Hepatocyte (in vitro differentiated cells): Measurements from ENCODE around the gene HNRNPLL.

Source experiments
- EZH2 ChIP-seq: fragments of 200-600 bp; sonication (generic); IDR thresholded peaks from 2 replicates; pipeline ENCODE4 v1.6.1; 2016; ENCODE audit warnings: antibody characterized with exemption, mild to moderate bottlenecking, borderline replicate concordance
- EZH2phosphoT487 ChIP-seq: fragments of 200-600 bp; sonication (generic); IDR thresholded peaks from one replicate; pipeline ENCODE4 v1.6.1; 2018; ENCODE audit warnings: antibody characterized with exemption, mild to moderate bottlenecking, low read depth, moderate library complexity; ENCODE audit not compliant: unreplicated experiment, severe bottlenecking
- TF ChIP-seq, protein P1 (sequence below): fragments of 200-600 bp; sonication (generic); IDR thresholded peaks from 2 replicates; pipeline ENCODE4 v1.5.1; 2016; ENCODE audit warnings: antibody characterized with exemption, mild to moderate bottlenecking; ENCODE audit not compliant: poor library complexity

DNA sequence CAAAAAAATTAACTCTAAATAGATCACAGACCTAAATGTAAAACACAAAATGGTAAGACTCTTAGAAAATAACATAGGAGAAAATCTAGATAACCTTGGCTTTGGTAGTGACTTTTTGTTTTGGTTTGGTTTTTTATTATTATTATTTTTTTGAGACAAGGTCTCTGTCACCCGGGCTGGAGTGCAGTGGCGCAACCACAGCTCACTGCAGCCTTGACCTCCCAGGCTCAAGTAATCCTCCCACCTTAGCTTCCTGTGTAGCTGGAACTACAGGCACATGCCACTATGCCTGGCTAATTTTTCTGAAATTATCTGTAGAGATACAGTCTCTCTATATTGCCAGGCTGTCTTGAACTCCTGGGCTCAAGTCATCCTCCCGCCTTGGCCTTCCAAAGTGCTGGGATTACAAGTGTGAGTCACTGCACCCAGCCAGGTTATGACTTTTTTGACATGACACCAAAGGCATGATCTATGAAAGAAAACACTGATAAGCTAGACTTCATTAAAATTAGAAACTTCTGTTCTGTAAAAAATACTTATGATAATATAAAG lies 88.0 kb downstream of the HNRNPLL start:
- TF ChIP-seq, protein P1, sequence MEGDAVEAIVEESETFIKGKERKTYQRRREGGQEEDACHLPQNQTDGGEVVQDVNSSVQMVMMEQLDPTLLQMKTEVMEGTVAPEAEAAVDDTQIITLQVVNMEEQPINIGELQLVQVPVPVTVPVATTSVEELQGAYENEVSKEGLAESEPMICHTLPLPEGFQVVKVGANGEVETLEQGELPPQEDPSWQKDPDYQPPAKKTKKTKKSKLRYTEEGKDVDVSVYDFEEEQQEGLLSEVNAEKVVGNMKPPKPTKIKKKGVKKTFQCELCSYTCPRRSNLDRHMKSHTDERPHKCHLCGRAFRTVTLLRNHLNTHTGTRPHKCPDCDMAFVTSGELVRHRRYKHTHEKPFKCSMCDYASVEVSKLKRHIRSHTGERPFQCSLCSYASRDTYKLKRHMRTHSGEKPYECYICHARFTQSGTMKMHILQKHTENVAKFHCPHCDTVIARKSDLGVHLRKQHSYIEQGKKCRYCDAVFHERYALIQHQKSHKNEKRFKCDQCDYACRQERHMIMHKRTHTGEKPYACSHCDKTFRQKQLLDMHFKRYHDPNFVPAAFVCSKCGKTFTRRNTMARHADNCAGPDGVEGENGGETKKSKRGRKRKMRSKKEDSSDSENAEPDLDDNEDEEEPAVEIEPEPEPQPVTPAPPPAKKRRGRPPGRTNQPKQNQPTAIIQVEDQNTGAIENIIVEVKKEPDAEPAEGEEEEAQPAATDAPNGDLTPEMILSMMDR, result no peak
- no peak for TF ChIP-seq EZH2phosphoT487
- no peak for TF ChIP-seq EZH2
